Parathyroid adenoma (tissue), 2 donors: ENCODE measurements around the gene MORC4.

Experiments
- H2AFZ ChIP-seq: fragments of 300-600 bp; sonication (generic); one replicate; pipeline ENCODE4 v1.7.0; 2017; ENCODE audit warnings: antibody characterized with exemption, mild to moderate bottlenecking
- H3K27ac ChIP-seq: fragments of 300-600 bp; sonication (generic); one replicate; pipeline ENCODE4 v1.7.0; 2017
- H3K27me3 ChIP-seq: fragments of 300-600 bp; sonication (generic); one replicate; pipeline ENCODE4 v1.7.0; 2017; ENCODE audit warnings: low read length; ENCODE audit not compliant: control insufficient read depth, insufficient read depth
- H3K36me3 ChIP-seq: fragments of 300-600 bp; sonication (generic); one replicate; pipeline ENCODE4 v1.7.0; 2017; ENCODE audit warnings: low read length; ENCODE audit not compliant: control insufficient read depth, insufficient read depth
- H3K4me1 ChIP-seq: fragments of 300-600 bp; sonication (generic); one replicate; pipeline ENCODE4 v1.7.0; 2017; ENCODE audit warnings: control low read depth
- H3K4me2 ChIP-seq: fragments of 300-600 bp; sonication (generic); one replicate; pipeline ENCODE4 v1.7.0; 2017; ENCODE audit warnings: low read length
- H3K4me3 ChIP-seq: fragments of 300-600 bp; sonication (generic); one replicate; pipeline ENCODE4 v1.7.0; 2017; ENCODE audit warnings: low read depth, low read length
- H3K79me2 ChIP-seq: fragments of 300-600 bp; sonication (generic); one replicate; pipeline ENCODE4 v1.7.0; 2017; ENCODE audit warnings: control low read depth
- H3K9ac ChIP-seq: fragments of 300-600 bp; sonication (generic); one replicate; pipeline ENCODE4 v1.7.0; 2017; ENCODE audit warnings: mild to moderate bottlenecking
- H3K9me3 ChIP-seq: fragments of 300-600 bp; sonication (generic); one replicate; pipeline ENCODE4 v1.7.0; 2017; ENCODE audit warnings: low read length; ENCODE audit not compliant: control insufficient read depth
- TF ChIP-seq, protein P1 (sequence below): fragments of 300-600 bp; sonication (generic); IDR thresholded peaks from one replicate; pipeline ENCODE4 v1.7.0; 2017; ENCODE audit warnings: antibody characterized with exemption, mild to moderate bottlenecking
- donor health status: primary hyperparathyroidism.

The MORC4 gene

DNA sequence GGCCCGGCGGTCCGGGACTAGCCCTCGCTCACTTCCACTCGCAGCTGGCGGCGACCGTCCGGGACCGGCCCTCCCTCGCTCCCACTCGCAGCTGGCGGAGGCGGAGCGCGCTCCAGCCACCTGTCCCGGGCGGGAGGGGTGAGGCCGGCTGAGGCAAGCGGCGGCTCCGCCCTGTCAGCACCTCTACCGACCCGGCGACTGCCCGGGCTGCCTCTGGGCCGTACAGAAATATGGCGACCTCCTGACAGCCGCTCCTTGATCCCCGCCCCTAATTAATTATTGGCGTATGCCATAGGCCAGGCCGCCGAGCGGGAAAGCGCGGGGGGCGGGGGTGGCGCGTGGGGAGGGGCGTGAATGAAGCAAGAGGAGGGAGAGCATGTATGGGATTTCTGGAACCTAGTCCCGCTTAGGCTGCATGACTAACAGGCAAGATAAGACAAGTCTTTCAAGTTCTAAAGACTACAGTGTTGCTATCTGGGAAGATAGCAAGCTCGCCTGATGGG is at the start of gene MORC4:
Gene MORC4 (minus strand): TSS at position 200 of the 503 bp plus-strand sequence. CDS start 243 bp downstream, outside the sequence.
- Histone ChIP-seq H3K9ac (no peak within 1 kb of the TSS), H3K79me2 (no peaks in the 10 kb centered on the region), H3K4me2 (peak within 1 kb of the TSS; percentile 73), H3K9me3 (no peaks in the 10 kb centered on the region), H2AFZ (peak within 1 kb of the TSS; percentile 72), H3K4me3 (peak within 1 kb of the TSS; percentile 40), H3K27ac (no peak within 1 kb of the TSS), H3K36me3 (no peaks in the 10 kb centered on the region), H3K4me1 (no peaks in the 10 kb centered on the region), H3K27me3 (no peaks in the 10 kb centered on the region)
- TF ChIP-seq, protein P1, sequence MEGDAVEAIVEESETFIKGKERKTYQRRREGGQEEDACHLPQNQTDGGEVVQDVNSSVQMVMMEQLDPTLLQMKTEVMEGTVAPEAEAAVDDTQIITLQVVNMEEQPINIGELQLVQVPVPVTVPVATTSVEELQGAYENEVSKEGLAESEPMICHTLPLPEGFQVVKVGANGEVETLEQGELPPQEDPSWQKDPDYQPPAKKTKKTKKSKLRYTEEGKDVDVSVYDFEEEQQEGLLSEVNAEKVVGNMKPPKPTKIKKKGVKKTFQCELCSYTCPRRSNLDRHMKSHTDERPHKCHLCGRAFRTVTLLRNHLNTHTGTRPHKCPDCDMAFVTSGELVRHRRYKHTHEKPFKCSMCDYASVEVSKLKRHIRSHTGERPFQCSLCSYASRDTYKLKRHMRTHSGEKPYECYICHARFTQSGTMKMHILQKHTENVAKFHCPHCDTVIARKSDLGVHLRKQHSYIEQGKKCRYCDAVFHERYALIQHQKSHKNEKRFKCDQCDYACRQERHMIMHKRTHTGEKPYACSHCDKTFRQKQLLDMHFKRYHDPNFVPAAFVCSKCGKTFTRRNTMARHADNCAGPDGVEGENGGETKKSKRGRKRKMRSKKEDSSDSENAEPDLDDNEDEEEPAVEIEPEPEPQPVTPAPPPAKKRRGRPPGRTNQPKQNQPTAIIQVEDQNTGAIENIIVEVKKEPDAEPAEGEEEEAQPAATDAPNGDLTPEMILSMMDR = no peak

DNA sequence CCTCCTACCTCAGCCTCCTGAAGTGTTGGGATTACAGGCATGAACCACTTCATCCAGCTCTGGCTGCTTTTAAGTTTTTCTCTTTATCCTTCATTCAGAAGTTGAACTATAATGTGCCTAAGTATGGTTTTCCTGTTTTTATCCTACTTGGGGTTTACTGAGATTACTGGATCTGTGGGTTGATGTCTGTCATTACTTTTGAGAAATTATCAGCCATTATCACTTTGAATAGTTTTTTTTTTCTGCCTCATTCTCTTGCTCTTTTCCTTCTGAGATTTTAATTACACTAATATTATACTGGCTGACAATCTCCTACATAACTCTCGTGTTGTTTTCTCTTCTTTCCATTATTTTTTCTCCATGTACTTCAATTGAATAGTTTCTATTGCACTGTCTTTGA is 47.6 kb upstream of the MORC4 start:
- Histone ChIP-seq H3K4me2 (no peak overlapping the region), H3K79me2 (no peaks in the 10 kb centered on the region), H3K27me3 (no peaks in the 10 kb centered on the region), H3K27ac (no peak overlapping the region), H2AFZ (no peak overlapping the region), H3K9ac (no peak overlapping the region), H3K4me1 (no peaks in the 10 kb centered on the region), H3K36me3 (no peaks in the 10 kb centered on the region), H3K9me3 (no peaks in the 10 kb centered on the region), H3K4me3 (no peak overlapping the region)
- TF ChIP-seq, protein P1 = no peak

DNA sequence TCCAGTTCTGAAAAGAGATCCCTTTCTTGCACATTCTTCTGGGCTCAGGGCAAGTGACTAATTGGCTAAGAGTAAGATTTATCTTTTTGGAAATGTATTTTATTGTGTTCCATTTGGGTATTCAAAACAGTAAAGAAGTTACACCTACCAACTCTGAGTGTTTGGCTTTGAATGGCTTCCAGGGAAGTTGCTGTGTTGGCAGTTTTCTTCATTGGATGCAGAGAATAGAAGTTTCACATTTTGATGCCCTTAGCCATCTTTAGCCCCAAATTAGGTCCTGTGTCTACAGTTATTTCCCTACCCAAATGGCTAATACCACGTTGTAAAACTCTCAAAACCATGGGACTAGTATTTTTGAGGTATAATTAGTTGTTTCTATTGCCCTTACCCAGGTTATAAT is 29.7 kb upstream of the MORC4 start:
- H3K9ac ChIP-seq = no peak overlapping the region
- no peaks in the 10 kb centered on the region for H3K79me2 ChIP-seq
- TF ChIP-seq, protein P1 = no peak
- H2AFZ ChIP-seq = no peak overlapping the region
- no peaks in the 10 kb centered on the region for H3K4me1 ChIP-seq
- no peak overlapping the region for H3K4me2 ChIP-seq
- H3K27ac ChIP-seq = no peak overlapping the region
- no peaks in the 10 kb centered on the region for H3K9me3 ChIP-seq
- no peaks in the 10 kb centered on the region for H3K36me3 ChIP-seq
- H3K27me3 ChIP-seq = no peaks in the 10 kb centered on the region
- no peak overlapping the region for H3K4me3 ChIP-seq

DNA sequence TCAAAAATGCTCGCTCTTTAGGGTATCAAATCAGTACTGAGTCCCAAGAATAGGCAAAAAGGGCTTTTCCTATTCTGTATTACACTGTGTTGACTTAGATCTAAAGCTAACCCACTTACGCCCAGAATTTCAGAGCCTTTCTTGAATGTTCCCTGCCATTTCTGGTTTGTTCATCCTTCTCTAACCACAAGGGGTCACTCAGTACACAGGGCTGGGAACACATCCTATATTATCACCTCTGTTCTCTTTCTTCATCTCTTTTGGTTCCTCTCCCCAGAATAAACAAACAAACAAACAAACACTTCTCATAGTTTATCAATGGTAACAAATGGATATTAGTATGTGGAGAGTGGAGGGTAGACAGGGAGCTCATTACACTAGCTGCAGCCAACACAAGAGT is 25.5 kb upstream of the MORC4 start:
- TF ChIP-seq, protein P1 = peak; percentile 34
- H3K27ac ChIP-seq = no peak overlapping the region
- H3K9me3 ChIP-seq = no peaks in the 10 kb centered on the region
- H3K4me1 ChIP-seq = no peaks in the 10 kb centered on the region
- no peaks in the 10 kb centered on the region for H3K27me3 ChIP-seq
- H3K4me2 ChIP-seq = no peak overlapping the region
- no peaks in the 10 kb centered on the region for H3K79me2 ChIP-seq
- H2AFZ ChIP-seq = no peak overlapping the region
- H3K36me3 ChIP-seq = no peaks in the 10 kb centered on the region
- H3K4me3 ChIP-seq = no peak overlapping the region
- H3K9ac ChIP-seq = no peak overlapping the region

DNA sequence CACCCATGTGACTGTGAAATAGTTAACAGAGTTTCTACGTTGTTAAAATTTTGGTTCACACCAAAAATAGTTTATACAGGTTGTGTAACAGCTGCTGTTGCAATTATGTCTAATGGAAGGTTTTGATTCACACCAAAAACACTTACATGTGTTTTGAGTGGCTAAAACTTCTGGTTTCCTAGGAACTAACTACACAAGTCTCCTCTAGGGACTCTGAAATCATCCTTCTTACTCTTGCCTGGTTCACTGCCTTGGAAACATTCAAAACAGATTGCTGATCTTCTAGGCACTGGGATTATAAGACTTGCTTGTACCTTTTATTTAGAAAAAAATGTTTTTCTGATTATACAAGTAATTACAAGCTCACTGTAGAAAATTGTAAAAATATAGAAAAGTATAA is 14.9 kb upstream of the MORC4 start:
- no peak overlapping the region for H3K27ac ChIP-seq
- H3K79me2 ChIP-seq = no peaks in the 10 kb centered on the region
- TF ChIP-seq, protein P1 = no peak
- H3K27me3 ChIP-seq = no peaks in the 10 kb centered on the region
- H2AFZ ChIP-seq = no peak overlapping the region
- no peak overlapping the region for H3K9ac ChIP-seq
- H3K9me3 ChIP-seq = no peaks in the 10 kb centered on the region
- no peak overlapping the region for H3K4me3 ChIP-seq
- no peak overlapping the region for H3K4me2 ChIP-seq
- H3K36me3 ChIP-seq = no peaks in the 10 kb centered on the region
- no peaks in the 10 kb centered on the region for H3K4me1 ChIP-seq
